ENCODE data around the gene AGK.
"Not testable (repeated sequence)": the region's sequence is repeated elsewhere in the genome, so short reads cannot be mapped to it uniquely, and the experiment has no call there.

- TF ChIP-seq CTCF (IDR thresholded peaks at IDR 0.05); POLR2AphosphoS5 (IDR thresholded peaks at IDR 0.05; ENCODE audit: low read depth, low read length); SIN3A (IDR thresholded peaks at IDR 0.05; ENCODE audit: borderline replicate concordance, insufficient read depth, low read depth, low read length): not testable (repeated sequence)
- TF ChIP-seq, protein P1, sequence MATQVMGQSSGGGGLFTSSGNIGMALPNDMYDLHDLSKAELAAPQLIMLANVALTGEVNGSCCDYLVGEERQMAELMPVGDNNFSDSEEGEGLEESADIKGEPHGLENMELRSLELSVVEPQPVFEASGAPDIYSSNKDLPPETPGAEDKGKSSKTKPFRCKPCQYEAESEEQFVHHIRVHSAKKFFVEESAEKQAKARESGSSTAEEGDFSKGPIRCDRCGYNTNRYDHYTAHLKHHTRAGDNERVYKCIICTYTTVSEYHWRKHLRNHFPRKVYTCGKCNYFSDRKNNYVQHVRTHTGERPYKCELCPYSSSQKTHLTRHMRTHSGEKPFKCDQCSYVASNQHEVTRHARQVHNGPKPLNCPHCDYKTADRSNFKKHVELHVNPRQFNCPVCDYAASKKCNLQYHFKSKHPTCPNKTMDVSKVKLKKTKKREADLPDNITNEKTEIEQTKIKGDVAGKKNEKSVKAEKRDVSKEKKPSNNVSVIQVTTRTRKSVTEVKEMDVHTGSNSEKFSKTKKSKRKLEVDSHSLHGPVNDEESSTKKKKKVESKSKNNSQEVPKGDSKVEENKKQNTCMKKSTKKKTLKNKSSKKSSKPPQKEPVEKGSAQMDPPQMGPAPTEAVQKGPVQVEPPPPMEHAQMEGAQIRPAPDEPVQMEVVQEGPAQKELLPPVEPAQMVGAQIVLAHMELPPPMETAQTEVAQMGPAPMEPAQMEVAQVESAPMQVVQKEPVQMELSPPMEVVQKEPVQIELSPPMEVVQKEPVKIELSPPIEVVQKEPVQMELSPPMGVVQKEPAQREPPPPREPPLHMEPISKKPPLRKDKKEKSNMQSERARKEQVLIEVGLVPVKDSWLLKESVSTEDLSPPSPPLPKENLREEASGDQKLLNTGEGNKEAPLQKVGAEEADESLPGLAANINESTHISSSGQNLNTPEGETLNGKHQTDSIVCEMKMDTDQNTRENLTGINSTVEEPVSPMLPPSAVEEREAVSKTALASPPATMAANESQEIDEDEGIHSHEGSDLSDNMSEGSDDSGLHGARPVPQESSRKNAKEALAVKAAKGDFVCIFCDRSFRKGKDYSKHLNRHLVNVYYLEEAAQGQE (IDR thresholded peaks at IDR 0.05; ENCODE audit: insufficient read depth in 1 of 2, low read depth in 2 of 2, low read length in 1 of 2): not testable (repeated sequence)
These were observed 6.8 kb downstream of the AGK start for GRCh38 chr7:141557831-141558531.

All from Panc1 (cell line).